HG03521 (cell line): ENCODE measurements around the gene C3orf70.

Experiments
- ATAC-seq: cut with Tn5 transposase; IDR thresholded peaks from one replicate; pipeline ENCODE4 v1.9.1; 2021; ENCODE audit warnings: mild to moderate bottlenecking, moderate library complexity; ENCODE audit not compliant: unreplicated experiment

C3orf70 gene

DNA sequence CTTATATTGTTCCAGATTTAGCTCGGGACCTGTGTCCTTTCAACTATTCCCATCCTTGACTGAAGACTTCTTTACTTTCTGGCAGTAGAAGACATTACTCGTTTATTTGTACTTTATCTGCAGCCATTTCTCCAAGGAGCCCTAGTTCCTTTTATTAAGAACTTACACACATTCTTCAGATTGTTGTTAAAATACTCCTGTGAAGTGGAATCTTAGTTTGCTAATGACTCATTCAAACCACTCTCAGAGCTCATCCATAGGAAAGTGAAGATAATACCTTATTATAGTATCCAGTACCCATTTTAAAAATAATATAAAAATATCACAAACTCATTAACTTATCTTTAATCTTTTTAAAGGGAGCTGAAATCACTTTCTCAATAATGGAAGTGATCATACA, 63.5 kb downstream of the C3orf70 start:
- ATAC-seq: no peak

DNA sequence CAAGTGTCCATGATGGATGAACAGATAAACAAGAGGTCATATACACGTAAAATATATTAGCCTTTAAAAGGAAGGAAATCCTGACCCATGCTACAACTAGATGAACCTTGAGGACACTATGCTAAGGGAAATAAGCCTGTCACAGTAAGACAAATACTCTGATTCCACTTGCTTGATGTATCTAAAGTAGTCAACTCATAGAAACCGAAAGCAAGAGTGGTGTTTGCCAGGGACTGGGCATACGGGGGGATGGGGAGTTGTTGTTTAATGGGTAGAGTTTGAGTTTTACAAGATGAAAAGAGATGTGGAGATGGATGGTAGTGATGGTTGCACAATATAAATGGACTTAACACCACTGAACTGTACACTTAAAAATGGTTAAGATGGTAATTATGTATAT, 65.4 kb downstream of the C3orf70 start:
- no peak for ATAC-seq

DNA sequence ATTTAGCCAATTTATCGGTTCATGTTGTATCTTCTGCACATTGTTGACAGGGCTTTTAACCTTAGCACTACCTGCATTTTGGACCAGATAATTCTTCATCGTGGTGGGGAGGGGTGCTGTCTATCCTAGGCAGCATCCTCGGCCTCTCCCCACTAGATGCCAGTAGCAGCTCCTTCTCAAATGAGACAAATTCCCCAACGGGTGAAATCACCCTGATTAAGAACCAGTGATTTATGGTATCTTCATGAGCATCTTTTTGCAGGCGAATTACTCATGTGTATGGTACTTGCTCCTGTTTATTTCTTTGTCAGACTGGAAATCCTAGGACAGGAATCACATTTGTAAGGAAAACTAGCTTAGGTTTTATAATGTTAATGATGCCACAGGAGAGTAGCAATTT, 68.0 kb downstream of the C3orf70 start:
- no peak for ATAC-seq

DNA sequence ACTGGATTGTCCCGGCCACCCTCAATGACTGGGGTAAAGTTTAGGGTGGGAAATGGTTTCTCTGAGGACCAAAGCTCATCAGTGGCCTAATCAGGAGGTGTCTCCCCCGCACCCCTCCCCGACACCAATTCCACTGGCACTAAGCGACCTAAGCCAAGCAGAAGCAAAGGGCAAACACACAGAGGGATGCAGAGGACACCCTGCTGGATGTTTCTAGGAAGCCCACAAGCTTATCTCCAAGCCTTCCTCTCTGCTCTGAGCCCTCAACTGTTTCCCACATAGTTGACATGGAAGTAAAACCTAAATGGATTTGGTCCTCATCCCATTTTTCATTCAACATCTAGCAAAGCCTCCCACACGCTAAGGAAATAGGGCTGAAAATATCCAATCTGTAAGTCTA, 68.5 kb downstream of the C3orf70 start:
- no peak for ATAC-seq

DNA sequence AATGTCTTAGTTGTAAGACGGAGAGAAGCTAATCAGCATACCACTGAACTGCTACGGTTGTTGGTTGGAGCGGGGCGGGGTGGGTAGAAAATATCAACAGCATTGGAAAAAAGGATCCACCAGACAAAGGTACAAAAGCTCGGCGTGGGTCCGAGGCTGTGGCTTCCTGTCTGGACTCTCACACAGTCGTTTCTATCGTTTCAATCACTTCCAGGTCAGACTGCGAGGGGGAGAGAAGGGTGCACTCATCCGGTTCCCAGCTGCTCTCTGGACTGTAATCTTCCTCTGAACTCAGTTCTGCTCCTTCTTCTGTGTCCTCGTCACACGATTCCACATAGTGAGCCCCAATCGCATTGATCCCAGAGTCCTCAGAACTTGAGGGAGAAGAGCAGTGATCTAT, 70.0 kb downstream of the C3orf70 start:
- no peak for ATAC-seq

DNA sequence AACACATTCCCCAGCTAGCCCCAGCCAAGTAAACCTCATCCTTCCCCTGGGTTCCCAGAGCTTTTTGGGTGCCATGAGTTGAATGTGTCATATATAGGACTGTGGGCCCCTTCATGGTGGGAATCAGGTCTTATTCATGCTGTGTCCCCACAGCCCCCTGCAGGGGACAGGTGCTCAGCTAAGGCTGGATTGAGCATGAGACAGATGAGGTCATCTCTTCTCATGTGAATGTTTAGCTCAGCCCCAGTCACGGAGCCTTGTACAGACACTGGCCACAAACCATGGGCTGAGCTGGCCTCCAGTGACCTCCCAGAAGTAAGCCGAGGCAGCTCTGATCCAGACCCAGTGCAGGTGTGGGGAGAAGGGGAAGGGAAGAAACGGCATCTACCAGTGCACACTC, 70.7 kb downstream of the C3orf70 start:
- no peak for ATAC-seq

DNA sequence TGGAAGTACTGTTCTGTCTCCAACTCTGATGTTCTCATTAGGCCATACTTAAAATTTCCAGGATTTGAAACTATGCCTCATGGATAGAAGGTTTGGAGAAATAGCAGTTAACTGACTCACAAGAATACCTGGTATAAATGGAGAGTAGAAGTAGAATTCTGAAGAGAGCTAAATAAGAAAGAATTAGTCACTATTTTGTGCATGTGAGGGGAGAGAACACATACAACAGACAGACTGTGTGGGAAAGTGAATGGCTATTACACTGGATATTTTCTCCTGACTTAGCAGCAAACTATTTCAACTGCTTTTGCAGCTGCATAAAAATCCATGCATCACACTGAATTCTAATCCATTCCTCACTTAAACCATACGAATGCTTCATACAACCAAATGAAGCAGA, 71.3 kb downstream of the C3orf70 start:
- no peak for ATAC-seq

DNA sequence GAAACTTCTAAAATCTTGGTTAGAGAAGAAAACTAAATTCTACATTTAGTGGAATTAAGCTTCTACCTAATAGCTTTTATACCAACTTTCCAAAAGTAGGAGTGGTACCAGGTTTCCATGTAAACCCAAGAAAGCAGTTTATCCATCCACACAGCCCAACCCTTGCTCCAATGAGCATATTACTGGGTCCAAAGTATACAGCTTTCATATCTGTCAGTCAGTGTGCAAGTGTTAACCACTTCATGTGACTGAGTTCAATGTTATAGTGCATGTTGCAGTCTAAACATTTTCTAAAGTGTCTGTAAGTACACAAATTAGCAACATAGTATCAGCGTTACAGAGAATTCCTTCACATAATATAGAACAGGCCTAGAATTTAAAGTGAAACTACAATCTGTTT, 73.2 kb downstream of the C3orf70 start:
- no peak for ATAC-seq

DNA sequence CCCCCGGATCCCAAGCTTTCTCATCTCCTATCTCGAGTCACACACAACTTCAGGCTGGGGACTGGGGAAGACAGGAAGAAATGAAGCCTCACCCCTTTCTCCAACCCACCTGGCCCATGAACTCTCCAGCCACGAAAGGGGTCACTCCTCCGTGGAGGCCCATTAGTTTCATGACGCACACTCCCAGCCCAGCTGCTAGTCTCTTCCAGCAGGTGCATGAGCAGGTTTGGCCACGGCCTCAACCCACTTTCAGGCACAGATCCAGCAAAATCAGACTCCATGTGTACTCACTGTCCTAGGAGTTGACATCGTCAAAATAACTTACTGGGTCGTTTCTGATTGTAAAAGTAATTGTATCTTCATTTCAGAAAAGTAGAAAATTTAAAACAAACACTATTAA, 76.6 kb downstream of the C3orf70 start:
- ATAC-seq: no peak

DNA sequence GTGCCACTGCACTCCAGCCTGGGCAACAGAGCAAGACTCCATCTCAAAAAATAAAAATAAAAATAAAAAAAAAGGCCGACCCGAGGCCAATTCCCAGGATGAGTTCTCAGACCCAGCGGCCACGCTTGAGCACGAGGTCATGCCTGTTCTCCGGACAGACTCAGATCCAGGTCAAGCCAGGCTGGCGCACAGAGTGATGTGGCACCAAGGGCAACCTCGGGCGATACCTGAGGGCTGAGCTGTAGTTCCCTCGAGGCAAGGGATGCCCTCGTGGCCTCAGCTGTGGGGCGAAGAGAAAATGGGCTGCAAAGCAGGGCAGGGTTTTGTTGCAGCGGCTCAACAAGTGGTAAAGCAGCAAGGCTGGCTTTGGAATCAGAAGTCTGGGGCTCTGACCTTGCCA, 77.3 kb downstream of the C3orf70 start:
- ATAC-seq: no peak

DNA sequence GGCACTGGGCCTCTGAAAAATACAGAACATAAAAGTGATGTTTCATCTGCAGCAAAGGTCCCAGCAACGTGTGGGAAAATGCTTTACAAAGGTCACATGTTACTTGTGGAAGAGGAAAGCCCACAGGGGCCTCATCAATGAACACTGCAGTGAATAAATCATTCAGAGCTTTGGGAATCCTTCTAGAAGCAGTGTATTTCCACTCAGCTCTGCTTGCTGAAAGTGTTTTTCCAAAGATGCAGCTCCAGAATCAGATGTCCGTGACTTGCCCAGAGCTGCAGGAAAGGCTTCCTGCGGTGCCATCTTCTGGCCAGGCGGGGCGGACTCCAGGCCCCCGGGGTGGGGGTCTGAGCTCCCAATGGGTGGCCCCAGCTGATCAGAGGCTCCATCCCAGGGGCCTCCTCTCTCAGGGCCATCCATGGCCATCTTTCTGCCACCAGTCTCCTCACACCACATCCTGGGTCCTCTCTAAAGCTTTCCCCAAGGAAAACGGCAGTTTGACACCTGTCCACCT, 81.5 kb downstream of the C3orf70 start:
- no peak for ATAC-seq

DNA sequence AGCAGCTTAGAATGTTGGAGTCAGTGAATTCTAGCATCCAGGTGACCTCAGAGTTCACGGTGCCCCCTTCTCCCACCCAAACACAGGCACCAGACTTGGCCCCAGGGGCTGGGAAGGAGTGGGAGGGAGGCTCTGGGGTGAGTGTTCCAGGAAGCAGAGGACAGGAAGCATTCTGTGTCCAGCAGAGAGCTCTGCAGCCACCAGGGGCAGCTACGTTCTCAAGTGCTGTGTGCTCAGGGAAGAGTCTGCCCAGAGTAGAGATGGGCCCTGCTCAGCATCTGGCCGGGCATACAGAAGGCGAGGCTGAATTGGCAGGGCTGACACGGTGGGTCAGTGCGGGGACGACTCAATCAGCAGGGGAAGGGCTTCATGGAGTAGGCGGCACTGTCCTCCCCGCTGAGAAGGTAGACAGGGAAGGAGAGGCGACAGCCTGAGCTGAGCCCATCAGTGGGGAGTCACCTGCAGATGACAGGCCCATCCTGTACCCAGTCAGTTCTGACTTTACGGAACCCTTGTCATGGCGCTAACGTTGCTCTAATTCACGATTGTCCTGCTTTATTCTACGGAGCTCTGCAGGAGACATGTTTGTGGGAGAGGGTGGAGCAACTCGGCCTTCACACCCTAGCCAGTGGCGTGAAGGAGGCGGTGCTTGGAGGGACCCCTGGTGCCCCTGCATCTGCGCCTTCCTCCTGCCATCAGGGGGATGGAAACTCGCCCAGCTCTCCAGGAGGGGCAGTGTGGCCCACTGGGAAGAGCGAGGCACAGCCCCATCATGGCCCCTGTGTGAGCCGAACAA, 82.2 kb downstream of the C3orf70 start:
- ATAC-seq: no peak

DNA sequence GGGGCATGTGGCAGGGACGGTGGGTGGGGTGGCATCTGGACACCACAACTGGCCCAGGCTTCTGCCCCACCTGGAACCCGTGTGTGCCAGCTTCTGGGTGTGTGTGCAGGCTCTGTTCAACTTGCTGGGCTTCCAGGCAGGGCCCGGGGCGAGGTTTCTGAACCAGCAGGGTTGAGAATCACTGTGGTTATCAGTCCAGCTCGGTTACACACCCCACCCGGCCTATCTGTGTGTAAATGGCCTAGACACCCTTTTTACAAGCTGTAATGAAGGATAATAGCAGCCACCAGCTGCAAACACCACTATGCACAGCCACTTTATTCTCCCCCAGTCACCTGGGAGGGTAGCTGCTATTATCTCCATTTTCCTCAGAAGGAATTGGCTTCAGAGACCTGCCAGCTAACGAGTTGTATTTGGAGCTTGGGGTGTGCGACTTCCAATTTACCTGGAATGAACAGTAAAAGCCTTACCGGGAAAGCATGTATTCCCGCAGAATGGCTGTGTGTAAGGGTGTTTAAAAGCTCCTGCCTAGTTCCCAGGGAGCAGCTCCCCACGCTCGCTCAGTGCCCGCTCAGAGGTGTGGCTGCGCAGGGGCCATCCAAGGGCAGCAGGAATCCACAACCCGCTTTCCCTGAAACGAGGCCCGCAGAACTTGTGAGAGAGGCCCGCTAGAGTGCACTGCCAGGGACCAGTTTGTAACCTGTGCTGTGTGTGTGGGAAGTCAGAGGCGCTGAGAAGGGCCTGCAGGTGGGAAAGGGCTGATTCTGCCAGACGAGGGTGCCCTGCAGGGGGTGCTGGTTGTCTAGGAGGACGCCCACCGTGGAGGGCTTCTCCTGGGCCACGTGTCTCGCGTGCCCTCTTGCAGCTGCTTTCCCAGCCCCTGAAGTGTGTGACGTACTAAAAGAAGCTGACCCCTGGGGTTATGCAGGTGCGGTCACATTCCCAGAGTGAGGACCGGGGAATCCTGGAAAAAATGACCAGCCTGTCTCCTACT, 83.5 kb downstream of the C3orf70 start:
- ATAC-seq: no peak

DNA sequence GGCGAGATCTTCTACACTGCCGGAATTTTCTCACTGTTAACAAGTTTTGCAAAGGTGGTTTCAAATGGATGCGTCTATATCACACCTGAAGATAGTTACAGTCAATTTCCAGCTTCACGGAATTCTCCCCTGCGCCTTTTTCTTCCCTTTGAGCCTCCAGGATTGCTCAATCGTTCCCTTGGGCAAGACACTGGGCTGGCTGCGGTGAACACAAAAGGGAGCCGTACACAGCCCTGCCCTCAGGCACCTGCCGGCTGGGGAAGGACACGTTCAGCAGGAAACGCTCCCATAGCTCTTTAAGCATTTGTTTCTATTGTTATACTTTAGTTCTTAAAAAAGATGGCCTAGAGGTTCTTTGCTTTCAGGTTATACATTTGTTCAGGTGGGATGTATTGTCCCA, 85.7 kb downstream of the C3orf70 start:
- no peak for ATAC-seq

DNA sequence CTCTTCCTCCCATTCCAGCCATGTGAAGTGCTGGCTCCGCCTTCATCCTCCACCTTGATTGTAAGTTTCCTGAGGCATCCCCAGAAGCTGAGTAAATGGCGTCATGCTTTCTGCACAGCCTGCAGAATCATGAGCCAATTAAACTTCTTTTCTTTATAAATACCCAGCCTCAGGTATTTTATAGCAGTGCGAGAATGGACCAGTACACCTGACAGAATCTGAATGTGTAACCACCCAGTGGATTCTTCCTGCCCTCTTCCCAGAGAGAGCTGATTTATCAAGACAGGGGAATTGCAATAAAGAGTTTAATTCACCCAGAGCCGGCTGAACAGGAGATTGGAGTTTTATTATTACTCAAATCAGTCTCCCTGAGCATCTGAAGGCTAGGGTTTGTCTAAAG, 86.6 kb downstream of the C3orf70 start:
- ATAC-seq: no peak

DNA sequence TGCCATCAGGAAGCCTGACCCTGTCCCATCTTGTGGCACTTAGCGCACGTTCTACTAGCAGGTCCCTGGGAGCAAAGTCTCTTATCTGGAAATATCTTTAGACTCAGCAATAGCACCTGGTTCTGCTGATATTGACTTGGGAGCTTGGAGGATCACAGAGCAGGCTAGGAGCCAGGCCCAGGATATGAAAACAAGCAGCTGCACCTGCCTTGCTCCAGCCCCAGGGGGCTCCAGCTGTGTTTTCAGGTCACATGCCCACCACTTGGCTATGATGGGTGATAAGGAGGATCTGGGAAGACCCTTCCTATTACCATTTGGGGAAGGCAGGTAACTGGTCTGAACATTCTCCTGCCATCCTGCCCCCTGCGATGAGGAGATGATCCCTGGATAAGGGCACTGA, 87.8 kb downstream of the C3orf70 start:
- ATAC-seq: no peak

DNA sequence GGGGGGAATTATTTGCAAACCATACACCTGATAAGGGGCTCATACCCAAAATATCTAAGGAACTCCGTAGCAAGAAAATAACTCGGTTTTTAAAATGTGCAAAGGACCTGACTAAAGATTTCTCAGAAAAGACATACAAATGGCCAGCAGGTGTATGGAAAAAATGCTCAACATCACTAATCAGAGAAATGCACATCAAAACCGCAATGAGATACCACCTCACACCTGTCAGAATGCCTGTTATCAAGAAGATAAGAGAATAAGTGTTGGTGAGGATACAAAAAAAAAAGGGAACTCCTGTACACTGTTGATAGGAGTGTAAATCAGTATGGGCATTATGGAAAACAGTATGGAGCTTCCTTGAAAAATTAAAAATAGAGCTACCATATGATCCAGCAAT, 89.4 kb downstream of the C3orf70 start:
- no peak for ATAC-seq

DNA sequence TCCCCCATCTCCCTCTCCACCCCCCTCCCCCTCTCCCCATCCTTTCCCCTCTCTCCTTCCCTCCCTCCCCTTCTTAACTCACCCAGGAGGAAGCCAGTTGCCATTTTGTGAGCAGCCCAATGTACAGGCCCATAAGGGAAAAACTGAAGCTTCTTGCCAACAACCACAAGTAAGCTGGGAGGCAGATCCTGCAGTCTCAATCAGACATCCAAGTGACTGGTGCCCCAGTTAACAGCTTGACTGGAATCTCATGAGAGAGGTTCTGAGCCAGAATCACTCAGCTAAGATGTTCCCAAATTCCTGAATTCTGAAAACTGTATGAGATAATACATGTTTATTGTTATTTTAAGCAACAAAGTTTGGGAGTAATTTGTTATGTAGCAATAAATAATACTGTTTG, 90.7 kb downstream of the C3orf70 start:
- no peak for ATAC-seq

DNA sequence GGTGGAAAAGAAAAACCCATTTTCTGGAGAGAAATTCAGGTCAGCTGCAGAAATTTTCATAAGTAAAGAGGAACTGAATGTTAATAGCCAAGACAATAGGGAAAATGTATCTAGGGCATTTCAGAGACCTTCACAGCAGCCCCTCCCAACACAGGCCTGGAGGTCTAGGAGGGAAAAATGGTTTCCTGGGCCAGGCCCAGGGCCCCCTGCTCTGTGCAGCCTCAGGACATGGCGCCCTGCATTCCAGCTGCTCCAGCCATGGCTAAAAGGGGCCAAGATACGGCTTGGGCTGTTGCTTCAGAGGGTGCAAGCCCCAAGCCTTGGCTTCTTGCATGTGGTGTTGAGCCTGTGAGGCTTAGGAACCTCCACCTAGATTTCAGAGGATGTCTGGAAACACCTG, 92.2 kb downstream of the C3orf70 start:
- no peak for ATAC-seq

DNA sequence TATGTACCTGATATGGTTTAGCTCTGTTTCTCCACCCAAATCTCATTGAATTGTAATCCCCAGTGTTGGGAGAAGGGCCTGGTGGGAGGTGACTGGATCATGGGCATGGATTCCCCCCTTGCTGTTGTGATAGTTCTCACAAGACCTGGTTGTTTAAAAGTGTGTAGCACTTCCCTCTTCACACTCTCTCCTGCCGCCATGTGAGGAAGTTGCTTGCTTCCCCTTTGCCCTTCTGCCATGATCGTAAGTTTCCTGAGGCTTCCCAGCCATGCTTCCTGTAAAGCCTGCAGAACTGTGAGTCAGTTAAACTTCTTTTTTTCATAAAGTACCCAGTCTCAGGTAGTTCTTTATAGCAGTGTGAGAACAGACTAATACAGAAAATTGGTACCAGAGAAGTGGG, 93.1 kb downstream of the C3orf70 start:
- no peak for ATAC-seq

DNA sequence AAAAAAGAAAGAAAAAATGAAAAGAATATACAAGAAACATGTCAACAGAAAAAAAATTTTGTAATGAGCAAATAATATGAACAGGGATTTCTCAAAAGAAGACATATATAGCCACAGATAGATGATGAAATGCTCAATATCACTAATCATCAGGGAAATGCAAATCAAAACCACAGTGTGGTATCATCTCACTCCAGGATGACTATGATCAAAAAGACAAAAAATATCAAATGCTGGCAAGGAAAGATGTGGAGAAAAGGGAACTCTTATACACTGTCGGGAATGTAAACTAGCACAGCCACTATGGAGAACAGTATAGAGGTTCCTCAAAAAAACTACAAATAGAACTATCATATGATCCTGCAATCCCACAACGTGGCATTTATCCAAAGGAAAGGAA, 94.1 kb downstream of the C3orf70 start:
- no peak for ATAC-seq

DNA sequence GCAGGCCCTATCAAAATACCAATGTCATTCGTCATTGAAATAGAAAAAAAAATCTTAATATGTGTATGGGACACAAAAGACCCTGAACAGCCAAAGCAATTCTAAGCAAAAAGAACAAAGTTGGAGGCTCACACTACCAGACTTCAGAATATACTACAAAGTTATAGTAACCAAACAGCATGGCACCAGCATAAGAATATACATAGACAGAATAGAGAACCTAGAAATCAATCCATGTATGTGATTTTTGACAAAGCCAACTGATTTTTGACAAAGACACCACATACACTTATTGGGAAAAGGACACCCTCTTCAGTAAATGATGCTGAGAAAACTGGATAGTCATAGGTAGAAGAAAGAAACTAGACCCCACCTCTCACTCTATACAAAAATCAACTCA, 95.0 kb downstream of the C3orf70 start:
- no peak for ATAC-seq
